Tibial artery (tissue), 4 donors: ENCODE measurements around the gene PFDN1.

Experiments used
- DNase-seq, 2 donors: peaks; one replicate each; pipeline ENCODE4 v3.0.0-alpha.2; 2019
- H3K27ac ChIP-seq, 2 donors: fragments of 200-600 bp; sonication (generic) in 1 of 2; 1 replicate in 1 of 2; 2 replicates in 1 of 2; pipeline ENCODE4 v1.5.1; 2018 to 2019; ENCODE audit warnings: mild to moderate bottlenecking in 1 of 2
- H3K27me3 ChIP-seq, 2 donors: fragments of 200-600 bp; sonication (generic) in 1 of 2; one replicate each; pipeline versions ENCODE4 v1.5.1 to v1.6.0; 2016 to 2019
- H3K36me3 ChIP-seq, 3 donors: fragments of 200-600 bp; sonication (generic) in 2 of 3; one replicate each; pipeline ENCODE4 v1.5.1; 2016 to 2019; ENCODE audit warnings: mild to moderate bottlenecking in 2 of 3
- H3K4me1 ChIP-seq, 4 donors: fragments of 200-600 bp; sonication (generic) in 2 of 4; 1 replicate in 3 of 4; 2 replicates in 1 of 4; pipeline ENCODE4 v1.5.1; 2016 to 2019
- H3K4me3 ChIP-seq, 2 donors: fragments of 200-600 bp; sonication (generic) in 1 of 2; 1 replicate in 1 of 2; 2 replicates in 1 of 2; pipeline ENCODE4 v1.5.1; 2018 to 2019; ENCODE audit warnings: mild to moderate bottlenecking in 2 of 2
- H3K9me3 ChIP-seq, 3 donors: fragments of 200-600 bp; sonication (generic) in 1 of 3; one replicate each; pipeline ENCODE4 v1.5.1; 2016 to 2019
- CTCF ChIP-seq, 2 experiments: fragments of 200-600 bp in 1 of 2; fragments of 450-650 bp in 1 of 2; IDR thresholded peaks; one replicate each; pipeline ENCODE4 v1.5.1; 2017 to 2019; ENCODE audit warnings: antibody characterized with exemption in 2 of 2, mild to moderate bottlenecking in 1 of 2, moderate library complexity in 1 of 2
- intact Hi-C: fragments of 100-400 bp; cut with DNase I; formaldehyde crosslinking; loops from one replicate; pipeline ENCODE4 v1.15.0; 2023; ENCODE audit warnings: low total_unique reads

Gene PFDN1

DNA sequence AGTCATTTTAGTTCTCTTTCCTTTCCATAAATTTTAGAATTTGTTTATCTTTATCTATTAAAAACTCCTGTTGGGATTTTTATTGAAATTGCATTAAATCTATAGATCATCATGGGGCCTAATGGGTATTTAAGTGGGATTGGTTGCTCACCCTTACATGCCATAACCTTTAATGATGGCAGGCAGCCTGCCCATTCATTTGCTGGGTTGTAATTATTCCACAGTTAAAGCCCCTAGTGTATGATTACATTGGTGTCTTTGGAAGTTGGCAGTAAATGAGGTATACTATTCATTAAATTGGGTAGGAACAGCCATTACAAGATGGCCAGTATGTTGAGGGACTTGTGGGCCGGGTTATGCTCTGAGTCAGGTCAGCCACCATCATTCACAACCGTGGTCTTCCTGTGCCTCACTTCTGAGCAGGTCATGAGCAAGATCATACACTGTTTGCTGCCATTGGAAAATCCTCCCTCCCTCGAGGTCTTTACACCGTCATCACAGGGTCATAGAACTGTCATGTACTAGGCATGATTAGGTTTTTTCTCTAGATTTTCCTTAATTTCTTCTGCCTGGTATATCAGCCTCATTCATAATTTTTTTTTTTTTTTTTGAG is 68.4 kb downstream of the PFDN1 start:
- no peak for TF ChIP-seq CTCF (IDR thresholded peaks at IDR 0.05)
- Histone ChIP-seq H3K27ac (no peak overlapping the region), H3K4me3 (no peak overlapping the region), H3K9me3 (no peaks in the 10 kb centered on the region), H3K27me3 (no peaks in the 10 kb centered on the region), H3K4me1 (no peaks in the 10 kb centered on the region), H3K36me3 (no peaks in the 10 kb centered on the region)
- no peak for DNase-seq
- intact Hi-C loops: no loop called here

GRCh38 chr5:140232731-140233130 is 70.2 kb downstream of the PFDN1 start:
- Histone ChIP-seq H3K27me3 (no peaks in the 10 kb centered on the region), H3K36me3 (no peaks in the 10 kb centered on the region), H3K4me3 (no peak overlapping the region), H3K4me1 (no peaks in the 10 kb centered on the region), H3K9me3 (no peaks in the 10 kb centered on the region), H3K27ac (no peak overlapping the region)
- intact Hi-C loops: no loop called here
- no peak for TF ChIP-seq CTCF (IDR thresholded peaks at IDR 0.05)
- DNase-seq: no peak

DNA sequence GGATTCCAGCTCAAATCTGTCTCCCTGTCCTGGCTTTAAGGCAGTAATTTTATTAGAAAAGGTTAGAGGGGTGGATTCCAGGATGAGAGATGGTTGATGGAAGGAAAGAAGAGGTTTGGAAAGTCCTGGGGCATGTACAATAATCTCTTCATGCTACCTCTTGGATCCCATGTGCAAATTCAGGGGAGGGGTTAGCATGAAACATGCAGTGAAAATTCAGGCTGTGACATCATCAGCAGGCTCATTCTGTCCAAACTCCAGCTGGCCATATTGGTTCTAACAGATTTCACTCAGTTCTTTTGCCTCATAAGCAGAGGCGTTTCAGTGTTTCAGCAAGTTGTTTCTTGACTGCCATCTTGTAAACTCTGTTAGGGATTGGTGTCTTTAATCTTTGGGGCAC is 72.5 kb downstream of the PFDN1 start:
- no peak overlapping the region for H3K27ac ChIP-seq
- no peaks in the 10 kb centered on the region for H3K9me3 ChIP-seq
- TF ChIP-seq CTCF (IDR thresholded peaks at IDR 0.05): no peak
- H3K36me3 ChIP-seq: no peaks in the 10 kb centered on the region
- H3K4me1 ChIP-seq: no peaks in the 10 kb centered on the region
- no peak for DNase-seq
- no peaks in the 10 kb centered on the region for H3K27me3 ChIP-seq
- no peak overlapping the region for H3K4me3 ChIP-seq
- intact Hi-C loops: no loop called here

GRCh38 chr5:140228364-140228837 is 74.5 kb downstream of the PFDN1 start:
- TF ChIP-seq CTCF (IDR thresholded peaks at IDR 0.05): no peak
- DNase-seq: no peak
- Histone ChIP-seq H3K9me3 (no peaks in the 10 kb centered on the region), H3K27me3 (no peaks in the 10 kb centered on the region), H3K27ac (no peak overlapping the region), H3K4me3 (no peak overlapping the region), H3K4me1 (no peaks in the 10 kb centered on the region), H3K36me3 (no peaks in the 10 kb centered on the region)
- intact Hi-C loops: no loop called here

DNA sequence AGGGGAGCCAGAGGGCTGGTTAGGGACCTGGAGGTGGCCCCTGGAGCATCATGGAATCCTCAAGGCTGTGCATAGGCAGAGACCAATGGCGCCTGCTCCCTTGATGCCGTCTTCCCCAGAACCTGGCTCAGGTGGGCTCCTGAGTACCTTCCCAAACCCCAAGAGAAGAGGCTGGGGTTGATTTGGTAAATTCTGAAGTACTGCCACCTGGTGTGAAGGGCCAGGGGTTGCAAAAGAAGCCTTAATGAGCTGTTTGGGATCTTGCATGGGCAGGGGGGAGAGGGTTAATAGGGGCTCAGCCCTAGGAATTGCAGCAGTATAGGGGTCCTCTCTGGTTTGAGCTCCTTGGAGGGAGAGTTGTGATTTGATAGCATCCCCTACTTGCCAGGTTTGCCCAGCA is 75.9 kb downstream of the PFDN1 start:
- Histone ChIP-seq H3K9me3 (no peaks in the 10 kb centered on the region), H3K27ac (no peak overlapping the region), H3K4me1 (peaks cover 0 to 10% (median 3%) of the 10 kb centered on the region in 4 donors), H3K36me3 (no peaks in the 10 kb centered on the region), H3K27me3 (no peaks in the 10 kb centered on the region), H3K4me3 (no peak overlapping the region)
- no peak for TF ChIP-seq CTCF (IDR thresholded peaks at IDR 0.05)
- no peak for DNase-seq
- intact Hi-C loops: no loop called here

GRCh38 chr5:140225396-140225795 is 77.5 kb downstream of the PFDN1 start:
- no peak for DNase-seq
- no peak overlapping the region for H3K4me3 ChIP-seq
- H3K9me3 ChIP-seq: no peaks in the 10 kb centered on the region
- peaks cover 0 to 22% (median 14%) of the 10 kb centered on the region in 4 donors for H3K4me1 ChIP-seq
- intact Hi-C loops: no loop called here
- no peaks in the 10 kb centered on the region for H3K27me3 ChIP-seq
- H3K27ac ChIP-seq: no peak overlapping the region
- TF ChIP-seq CTCF (IDR thresholded peaks at IDR 0.05): no peak
- H3K36me3 ChIP-seq: no peaks in the 10 kb centered on the region
